HUES64 (cell line): ENCODE results near the gene MGA.
"Not testable (repeated sequence)": the region's sequence is repeated elsewhere in the genome, so short reads cannot be mapped to it uniquely, and the experiment has no call there.

Experiments
- H3K27ac ChIP-seq: 2 replicates; pipeline ENCODE4 v1.7.0; 2013; ENCODE audit warnings: low read depth, low read length, inconsistent platforms
- H3K27me3 ChIP-seq: 2 replicates; pipeline ENCODE4 v1.6.1; 2013; ENCODE audit warnings: mild to moderate bottlenecking, low read length; ENCODE audit not compliant: insufficient read depth
- H3K36me3 ChIP-seq: 2 replicates; pipeline ENCODE4 v1.6.1; 2013; ENCODE audit warnings: mild to moderate bottlenecking, low read length; ENCODE audit not compliant: insufficient read depth
- H3K4me1 ChIP-seq: 2 replicates; pipeline ENCODE4 v1.6.1; 2013; ENCODE audit warnings: mild to moderate bottlenecking, low read length, moderate library complexity; ENCODE audit not compliant: insufficient read depth
- H3K4me3 ChIP-seq: 2 replicates; pipeline ENCODE4 v1.5.1; 2013; ENCODE audit warnings: mild to moderate bottlenecking, low read length, moderate library complexity
- H3K9ac ChIP-seq: 2 replicates; pipeline ENCODE4 v1.6.1; 2013; ENCODE audit warnings: mild to moderate bottlenecking, low read depth, low read length
- H3K9me3 ChIP-seq: 2 replicates; pipeline ENCODE4 v1.6.1; 2013; ENCODE audit warnings: low read depth, low read length; ENCODE audit not compliant: insufficient read depth
- WGBS: fragments of 150-250, 120-280 bp; methylation state at CpG from one replicate; pipeline ENCODE4 v1.1.7; 2013; ENCODE audit warnings: missing lambda C conversion rate; 5-methylcytosine and 5-hydroxymethylcytosine counted together

Gene MGA

DNA sequence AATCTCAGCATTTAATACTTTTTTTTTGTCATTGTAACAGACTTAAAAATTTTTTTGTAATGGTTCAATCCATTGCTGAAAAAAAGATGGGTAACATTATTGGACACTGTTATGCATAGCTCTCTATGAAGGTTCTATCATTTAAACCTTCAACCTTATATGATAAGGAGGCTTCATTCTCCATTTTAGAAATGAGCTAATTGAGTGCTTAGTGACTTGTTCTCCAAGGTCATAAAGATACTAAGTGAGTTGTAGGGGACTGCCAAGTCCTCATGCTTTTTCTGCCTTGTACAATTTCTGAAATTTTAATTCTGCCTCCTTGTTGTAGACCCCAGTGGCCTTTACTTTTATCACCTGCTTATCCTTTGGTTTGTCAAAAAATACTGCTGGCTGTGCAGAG is 56.7 kb downstream of the MGA start:
- peaks cover 33% of the 10 kb centered on the region for H3K36me3 ChIP-seq
- H3K4me3 ChIP-seq, result no peak overlapping the region
- no peak overlapping the region for H3K27ac ChIP-seq
- no peaks in the 10 kb centered on the region for H3K9me3 ChIP-seq
- no peak overlapping the region for H3K9ac ChIP-seq
- H3K4me1 ChIP-seq, result no peaks in the 10 kb centered on the region
- no peaks in the 10 kb centered on the region for H3K27me3 ChIP-seq

- no peaks in the 10 kb centered on the region for H3K4me1 ChIP-seq
- H3K4me3 ChIP-seq, result no peak overlapping the region
- no peak overlapping the region for H3K9ac ChIP-seq
- no peaks in the 10 kb centered on the region for H3K9me3 ChIP-seq
- H3K27ac ChIP-seq, result no peak overlapping the region
- peaks cover 38% of the 10 kb centered on the region for H3K36me3 ChIP-seq
- no peaks in the 10 kb centered on the region for H3K27me3 ChIP-seq
- whole genome bisulfite sequencing, result 94% methylated on average over 2 of the region's 3 CpGs
These were observed 66.9 kb downstream of the MGA start for GRCh38 chr15:41727143-41727542.

DNA sequence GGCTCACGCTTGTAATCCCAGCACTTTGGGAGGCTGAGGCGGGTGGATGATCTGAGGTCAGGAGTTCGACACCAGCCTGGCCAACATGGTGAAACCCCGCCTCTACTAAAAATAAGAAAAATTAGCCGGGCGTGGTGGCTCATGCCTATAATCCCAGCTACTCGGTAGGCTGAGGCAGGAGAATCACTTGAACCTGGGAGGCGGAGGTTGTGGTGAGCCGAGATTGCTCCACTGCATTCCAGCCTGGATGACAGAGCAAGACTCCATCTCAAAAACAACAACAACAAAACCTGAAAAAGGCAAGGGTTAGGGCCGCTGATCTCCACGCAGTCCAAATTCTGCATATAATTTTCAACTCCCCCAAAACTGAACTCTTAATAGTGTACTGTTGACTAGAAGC is 67.9 kb downstream of the MGA start:
- not testable (repeated sequence) for H3K27me3 ChIP-seq, H3K27ac ChIP-seq, H3K9ac ChIP-seq, H3K4me3 ChIP-seq, H3K4me1 ChIP-seq, H3K9me3 ChIP-seq
- 97% methylated on average over 11 of the region's 11 CpGs for WGBS
- peaks cover 38% of the 10 kb centered on the region for H3K36me3 ChIP-seq

- Histone ChIP-seq H3K9ac (no peak overlapping the region), H3K27ac (no peak overlapping the region), H3K9me3 (no peaks in the 10 kb centered on the region), H3K36me3 (peaks cover 60% of the 10 kb centered on the region), H3K4me3 (no peak overlapping the region), H3K4me1 (no peaks in the 10 kb centered on the region), H3K27me3 (no peaks in the 10 kb centered on the region)
- WGBS, result over 99% methylated on average over 4 of the region's 4 CpGs
These were observed 70.3 kb downstream of the MGA start for GRCh38 chr15:41730543-41730942.

DNA sequence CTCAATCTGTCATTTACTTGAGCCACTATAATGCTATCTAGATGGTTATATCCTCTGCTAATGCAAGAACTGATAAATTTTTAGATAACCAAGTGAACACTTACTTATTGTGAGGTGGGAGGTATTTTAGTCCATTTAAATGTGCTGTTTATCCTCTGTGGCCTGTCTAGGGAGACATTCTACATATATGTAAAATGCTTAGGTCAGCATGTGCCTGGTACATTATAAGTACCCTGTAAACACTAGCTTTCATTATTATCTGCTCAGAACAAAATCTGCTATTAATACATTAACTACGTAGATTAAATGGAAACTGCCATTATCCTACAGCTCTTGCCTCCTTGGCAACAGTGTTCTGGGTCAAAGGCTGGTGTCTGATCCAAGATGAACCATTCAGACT is 72.3 kb downstream of the MGA start:
- WGBS, result 100% methylated on average over 1 of the region's 1 CpG
- H3K4me3 ChIP-seq, result no peak overlapping the region
- no peaks in the 10 kb centered on the region for H3K9me3 ChIP-seq
- no peak overlapping the region for H3K9ac ChIP-seq
- peaks cover 76% of the 10 kb centered on the region for H3K36me3 ChIP-seq
- no peaks in the 10 kb centered on the region for H3K4me1 ChIP-seq
- H3K27ac ChIP-seq, result no peak overlapping the region
- no peaks in the 10 kb centered on the region for H3K27me3 ChIP-seq

GRCh38 chr15:41734079-41734478 is 73.9 kb downstream of the MGA start:
- Histone ChIP-seq H3K27ac (no peak overlapping the region), H3K9me3 (no peaks in the 10 kb centered on the region), H3K27me3 (no peaks in the 10 kb centered on the region), H3K4me3 (no peak overlapping the region), H3K36me3 (peaks cover 80% of the 10 kb centered on the region), H3K4me1 (no peaks in the 10 kb centered on the region), H3K9ac (no peak overlapping the region)
- WGBS, result 99% methylated on average over 4 of the region's 4 CpGs

DNA sequence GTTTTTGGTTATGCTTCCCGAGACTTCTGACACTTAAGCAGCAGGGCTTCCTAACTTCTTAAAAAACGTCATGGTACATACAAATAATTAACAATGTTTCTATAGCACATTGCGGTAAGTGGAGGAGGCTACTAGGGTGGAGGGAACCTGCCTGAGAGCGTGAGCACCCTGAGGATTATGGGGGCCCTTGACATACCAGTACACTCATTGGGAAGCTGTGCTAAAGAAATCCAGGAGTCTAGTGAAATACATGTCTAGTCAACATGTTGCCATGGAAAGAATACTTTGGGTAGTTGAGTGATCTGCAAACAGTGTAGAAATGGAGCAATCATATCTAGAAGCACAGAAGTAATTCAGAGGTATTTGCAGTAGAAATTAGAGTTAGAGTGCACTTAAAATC is 74.8 kb downstream of the MGA start:
- H3K9ac ChIP-seq, result no peak overlapping the region
- no peaks in the 10 kb centered on the region for H3K27me3 ChIP-seq
- no peak overlapping the region for H3K27ac ChIP-seq
- no peak overlapping the region for H3K4me3 ChIP-seq
- H3K4me1 ChIP-seq, result no peaks in the 10 kb centered on the region
- peaks cover 84% of the 10 kb centered on the region for H3K36me3 ChIP-seq
- H3K9me3 ChIP-seq, result no peaks in the 10 kb centered on the region
- WGBS, result 92% methylated on average over 4 of the region's 4 CpGs

GRCh38 chr15:41735492-41735891 is 75.3 kb downstream of the MGA start:
- H3K27me3 ChIP-seq, H3K4me1 ChIP-seq, H3K4me3 ChIP-seq, H3K9ac ChIP-seq, H3K27ac ChIP-seq, H3K9me3 ChIP-seq: not testable (repeated sequence)
- 95% methylated on average over 10 of the region's 10 CpGs for WGBS
- H3K36me3 ChIP-seq, result peaks cover 81% of the 10 kb centered on the region

DNA sequence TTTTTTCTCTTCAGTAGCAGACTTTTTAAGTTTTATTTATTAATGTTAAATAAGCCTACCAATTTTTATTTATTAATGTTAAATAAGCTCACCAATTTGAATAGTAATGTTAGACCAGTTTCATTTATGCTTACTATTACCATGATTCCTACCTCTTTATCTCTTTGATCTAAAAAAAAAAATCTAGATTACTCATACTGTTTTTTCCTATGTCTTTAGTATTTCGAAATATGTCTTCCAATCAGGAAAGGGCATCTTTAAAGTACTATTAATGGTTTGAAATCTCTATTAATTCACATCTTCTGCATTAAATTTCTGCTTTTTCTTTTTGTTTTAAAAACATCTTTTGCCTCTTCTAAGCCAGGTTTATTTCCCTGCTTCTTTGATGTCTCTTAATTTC is 86.6 kb downstream of the MGA start:
- no peaks in the 10 kb centered on the region for H3K9me3 ChIP-seq
- no peak overlapping the region for H3K9ac ChIP-seq
- no CpG with 5 or more reads among the region's 1 CpG for WGBS
- no peaks in the 10 kb centered on the region for H3K4me1 ChIP-seq
- no peak overlapping the region for H3K4me3 ChIP-seq
- H3K27ac ChIP-seq, result no peak overlapping the region
- no peaks in the 10 kb centered on the region for H3K27me3 ChIP-seq
- peaks cover 58% of the 10 kb centered on the region for H3K36me3 ChIP-seq

GRCh38 chr15:41756198-41756597 is 96.0 kb downstream of the MGA start:
- Histone ChIP-seq H3K9ac (no peak overlapping the region), H3K4me3 (no peak overlapping the region), H3K27me3 (no peaks in the 10 kb centered on the region), H3K9me3 (no peaks in the 10 kb centered on the region), H3K27ac (no peak overlapping the region), H3K4me1 (no peaks in the 10 kb centered on the region), H3K36me3 (peaks cover 74% of the 10 kb centered on the region)
- WGBS, result 92% methylated on average over 1 of the region's 2 CpGs

GRCh38 chr15:41772720-41773331 is 112.6 kb downstream of the MGA start:
- peaks cover 20% of the 10 kb centered on the region for H3K36me3 ChIP-seq
- H3K27me3 ChIP-seq, result no peaks in the 10 kb centered on the region
- H3K4me1 ChIP-seq, result peaks cover 26% of the 10 kb centered on the region
- no peaks in the 10 kb centered on the region for H3K9me3 ChIP-seq
- peak overlapping the region; percentile 73; the same call in 1 of the 2 replicates for H3K9ac ChIP-seq
- 81% methylated on average over 8 of the region's 8 CpGs for WGBS
- H3K4me3 ChIP-seq, result peak overlapping the region; percentile 72
- H3K27ac ChIP-seq, result peak overlapping the region; percentile 92; the same call in 1 of the 2 replicates

DNA sequence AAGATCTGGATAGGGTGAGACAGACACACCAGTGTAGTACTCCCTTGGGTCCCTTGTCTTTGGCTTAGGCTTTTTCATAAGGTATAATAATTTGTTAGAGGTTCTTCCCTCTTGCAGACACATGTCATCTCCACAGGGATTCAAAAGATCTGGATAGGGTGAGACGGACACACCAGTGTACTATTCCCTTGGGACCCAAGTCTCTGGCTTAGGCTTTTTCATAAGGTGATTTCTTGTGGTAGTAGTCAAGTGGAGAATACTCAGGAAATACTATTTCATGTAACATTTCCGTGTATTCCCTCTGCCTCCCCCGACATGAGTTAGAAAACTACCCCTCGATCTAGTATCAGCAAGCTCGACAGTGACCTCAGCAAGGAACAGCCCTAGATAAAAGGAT is 113.1 kb downstream of the MGA start:
- H3K4me1 ChIP-seq, result peaks cover 28% of the 10 kb centered on the region
- H3K36me3 ChIP-seq, result peaks cover 15% of the 10 kb centered on the region; the same call in 1 of the 2 replicates
- H3K9ac ChIP-seq, result peak overlapping the region; percentile 73
- peak overlapping the region; percentile 92 for H3K27ac ChIP-seq
- 71% methylated on average over 5 of the region's 5 CpGs for WGBS
- no peaks in the 10 kb centered on the region for H3K9me3 ChIP-seq
- no peaks in the 10 kb centered on the region for H3K27me3 ChIP-seq
- H3K4me3 ChIP-seq, result peak overlapping the region; percentile 72
